ENCODE data around the gene NAALADL2. TPM values are rescaled to one million over a fixed set of nuclear protein-coding genes. Genes with fewer than 3 reads are reported as not detected.

NAALADL2 gene
- total RNA-seq, 1 donor from 2014 or later = 1.6 TPM

DNA sequence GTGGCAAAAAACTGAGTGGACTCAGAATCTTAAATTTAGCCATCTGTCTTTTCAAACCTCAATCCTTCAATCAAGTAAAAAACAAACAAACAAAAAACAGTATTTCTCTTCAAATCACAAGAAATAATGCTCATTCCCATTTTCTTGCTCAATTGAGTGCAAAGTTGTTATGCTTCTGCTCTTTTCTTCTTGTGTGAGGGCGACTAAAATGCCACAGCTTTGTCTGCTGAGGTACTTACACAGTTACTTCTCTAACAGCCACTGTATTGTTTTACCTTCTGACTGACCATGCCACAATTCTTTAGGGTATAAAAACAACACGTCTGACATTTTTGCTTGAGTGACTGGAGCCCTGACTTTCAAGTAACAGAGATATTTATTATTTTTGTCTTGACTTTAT is 617.4 kb downstream of the NAALADL2 start:
- DNase-seq = no peak
- Mint-ChIP-seq H3K36me3 (ENCODE audit: unreplicated experiment) (no peaks in the 10 kb centered on the region), H3K27me3 (ENCODE audit: unreplicated experiment) (no peaks in the 10 kb centered on the region), H3K4me1 (ENCODE audit: low read depth, unreplicated experiment) (no peaks in the 10 kb centered on the region), H3K27ac (ENCODE audit: unreplicated experiment) (no peak overlapping the region), H3K9me3 (ENCODE audit: unreplicated experiment) (no peaks in the 10 kb centered on the region), H3K4me3 (ENCODE audit: unreplicated experiment) (no peak overlapping the region)
- TF ChIP-seq CTCF (IDR thresholded peaks at IDR 0.05; ENCODE audit: partially characterized antibody, unreplicated experiment) = no peak

- H3K9me3 Mint-ChIP-seq (ENCODE audit: unreplicated experiment) = no peaks in the 10 kb centered on the region
- DNase-seq = no peak
- no peaks in the 10 kb centered on the region for H3K36me3 Mint-ChIP-seq (ENCODE audit: unreplicated experiment)
- H3K4me3 Mint-ChIP-seq (ENCODE audit: unreplicated experiment) = no peak overlapping the region
- TF ChIP-seq CTCF (IDR thresholded peaks at IDR 0.05; ENCODE audit: partially characterized antibody, unreplicated experiment) = no peak
- no peaks in the 10 kb centered on the region for H3K4me1 Mint-ChIP-seq (ENCODE audit: low read depth, unreplicated experiment)
- H3K27ac Mint-ChIP-seq (ENCODE audit: unreplicated experiment) = no peak overlapping the region
- H3K27me3 Mint-ChIP-seq (ENCODE audit: unreplicated experiment) = no peaks in the 10 kb centered on the region
Observed at GRCh38 chr3:175477651-175478224, 618.6 kb downstream of the NAALADL2 start.

- no peaks in the 10 kb centered on the region for H3K9me3 Mint-ChIP-seq (ENCODE audit: unreplicated experiment)
- TF ChIP-seq CTCF (IDR thresholded peaks at IDR 0.05; ENCODE audit: partially characterized antibody, unreplicated experiment) = no peak
Observed at GRCh38 chr3:175478301-175478700, 619.2 kb downstream of the NAALADL2 start.

GRCh38 chr3:175479175-175479574 is 620.0 kb downstream of the NAALADL2 start:
- H3K27me3 Mint-ChIP-seq (ENCODE audit: unreplicated experiment) = no peaks in the 10 kb centered on the region
- no peak for DNase-seq
- no peaks in the 10 kb centered on the region for H3K4me1 Mint-ChIP-seq (ENCODE audit: low read depth, unreplicated experiment)
- no peaks in the 10 kb centered on the region for H3K36me3 Mint-ChIP-seq (ENCODE audit: unreplicated experiment)
- H3K4me3 Mint-ChIP-seq (ENCODE audit: unreplicated experiment) = no peak overlapping the region
- no peak overlapping the region for H3K27ac Mint-ChIP-seq (ENCODE audit: unreplicated experiment)
- no peaks in the 10 kb centered on the region for H3K9me3 Mint-ChIP-seq (ENCODE audit: unreplicated experiment)
- no peak for TF ChIP-seq CTCF (IDR thresholded peaks at IDR 0.05; ENCODE audit: partially characterized antibody, unreplicated experiment)

More at GRCh38 chr3:175478301-175478700, 619.2 kb downstream of the NAALADL2 start:
- Mint-ChIP-seq H3K36me3 (ENCODE audit: unreplicated experiment) (no peaks in the 10 kb centered on the region), H3K4me1 (ENCODE audit: low read depth, unreplicated experiment) (no peaks in the 10 kb centered on the region), H3K27me3 (ENCODE audit: unreplicated experiment) (no peaks in the 10 kb centered on the region), H3K4me3 (ENCODE audit: unreplicated experiment) (no peak overlapping the region), H3K27ac (ENCODE audit: unreplicated experiment) (no peak overlapping the region)
- DNase-seq = no peak

DNA sequence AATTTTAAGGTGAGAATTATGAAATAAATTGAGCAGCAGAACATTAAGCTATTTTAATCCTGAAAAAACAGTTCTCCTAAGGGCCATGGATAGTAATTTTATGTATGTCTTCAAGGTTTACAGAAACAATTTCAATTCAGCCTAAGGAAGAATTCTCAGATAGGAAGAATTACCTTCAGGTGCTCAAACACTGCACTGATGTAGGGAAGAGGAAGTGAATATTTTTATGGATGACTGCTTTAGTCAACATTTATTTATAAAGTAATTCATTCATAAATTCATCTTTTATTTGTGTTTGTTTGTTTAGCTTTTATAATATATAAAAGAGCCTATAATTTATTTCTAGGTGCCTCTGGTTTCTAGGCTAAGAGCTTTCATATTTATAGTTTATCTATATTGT is 620.7 kb downstream of the NAALADL2 start:
- DNase-seq = no peak
- Mint-ChIP-seq H3K9me3 (ENCODE audit: unreplicated experiment) (no peaks in the 10 kb centered on the region), H3K4me1 (ENCODE audit: low read depth, unreplicated experiment) (no peaks in the 10 kb centered on the region), H3K27me3 (ENCODE audit: unreplicated experiment) (no peaks in the 10 kb centered on the region), H3K4me3 (ENCODE audit: unreplicated experiment) (no peak overlapping the region), H3K36me3 (ENCODE audit: unreplicated experiment) (no peaks in the 10 kb centered on the region), H3K27ac (ENCODE audit: unreplicated experiment) (no peak overlapping the region)
- TF ChIP-seq CTCF (IDR thresholded peaks at IDR 0.05; ENCODE audit: partially characterized antibody, unreplicated experiment) = no peak

All from glutamatergic neuron (in vitro differentiated cells).